Peyer's patch (tissue), 4 donors: ENCODE results near the gene RTF2. TPM values are rescaled to one million over a fixed set of nuclear protein-coding genes. Genes with fewer than 3 reads are reported as not detected.

Experiments used
- DNase-seq, 3 donors: peaks; one replicate each; pipeline ENCODE4 v3.0.0-alpha.2; 2017 to 2019
- H3K27ac ChIP-seq, 4 donors: fragments of 200-600 bp; sonication (generic); one replicate each; pipeline ENCODE4 v1.5.1; 2016 to 2019
- H3K27me3 ChIP-seq, 2 donors: fragments of 200-600 bp; sonication (generic); one replicate each; pipeline ENCODE4 v1.5.1; 2019
- H3K36me3 ChIP-seq, 3 donors: fragments of 200-600 bp; sonication (generic); one replicate each; pipeline ENCODE4 v1.5.1; 2016 to 2019
- H3K4me1 ChIP-seq, 4 donors: fragments of 200-600 bp; sonication (generic); one replicate each; pipeline ENCODE4 v1.5.1; 2016 to 2019
- H3K4me3 ChIP-seq, 4 donors: fragments of 200-600 bp; sonication (generic); 1 replicate in 3 of 4; 2 replicates in 1 of 4; pipeline ENCODE4 v1.5.1; 2016 to 2019; ENCODE audit warnings: mild to moderate bottlenecking in 1 of 4
- H3K9me3 ChIP-seq, 4 donors: fragments of 200-600 bp; sonication (generic); one replicate each; pipeline ENCODE4 v1.5.1; 2016 to 2019; ENCODE audit warnings: mild to moderate bottlenecking in 1 of 4
- POLR2A ChIP-seq, 2 donors: fragments of 450-650 bp; IDR thresholded peaks; one replicate each; pipeline ENCODE4 v1.5.1; 2017; ENCODE audit warnings: antibody characterized with exemption in 2 of 2, mild to moderate bottlenecking in 2 of 2, moderate library complexity in 2 of 2
- total RNA-seq, 4 donors: library from RNA; depleted of rRNA; stranded (reverse); fragments of >200 nt; gene quantifications; one replicate each; pipeline ENCODE4 v1.1.0, GENCODE V29; 2016
- TF ChIP-seq, protein P1 (sequence below), 6 experiments: fragments of 450-650 bp in 4 of 6; fragments of 200-600 bp in 2 of 6; sonication (generic) in 1 of 6; IDR thresholded peaks; one replicate each; pipeline ENCODE4 v1.5.1; 2017 to 2019; ENCODE audit warnings: antibody characterized with exemption in 6 of 6, mild to moderate bottlenecking in 3 of 6, moderate library complexity in 1 of 6

The RTF2 gene
- total RNA-seq, 4 donors from 2014 or later: 36.3 to 53.8 (median 48.4) TPM

DNA sequence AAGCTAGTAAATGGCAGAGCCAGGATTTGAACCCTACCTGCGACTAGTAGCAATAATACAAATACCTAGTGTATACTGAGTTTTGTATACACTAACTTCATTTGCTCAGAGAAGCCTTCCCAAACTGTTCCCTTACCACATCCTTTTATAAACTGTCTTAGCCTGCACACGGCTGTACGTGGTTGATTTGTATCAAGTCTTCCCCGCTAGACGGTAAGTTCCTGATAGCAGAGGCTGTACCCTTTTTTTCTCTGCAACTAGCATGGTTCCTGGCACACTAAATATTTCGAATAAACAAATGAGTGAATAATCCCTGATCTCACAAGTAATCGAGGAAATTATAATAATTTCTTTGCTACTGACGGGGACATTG is 636 bp downstream of the RTF2 start:
- Histone ChIP-seq H3K4me3 (peak overlapping the region; percentile 60 to 76 (median 74)), H3K9me3 (no peaks in the 10 kb centered on the region), H3K36me3 (peaks cover 0 to 15% (median 0%) of the 10 kb centered on the region in 3 donors), H3K4me1 (peaks cover 0 to 12% (median 5%) of the 10 kb centered on the region in 4 donors), H3K27ac (peak overlapping the region; percentile 80 to 88 (median 84)), H3K27me3 (no peaks in the 10 kb centered on the region)
- TF ChIP-seq, protein P1, sequence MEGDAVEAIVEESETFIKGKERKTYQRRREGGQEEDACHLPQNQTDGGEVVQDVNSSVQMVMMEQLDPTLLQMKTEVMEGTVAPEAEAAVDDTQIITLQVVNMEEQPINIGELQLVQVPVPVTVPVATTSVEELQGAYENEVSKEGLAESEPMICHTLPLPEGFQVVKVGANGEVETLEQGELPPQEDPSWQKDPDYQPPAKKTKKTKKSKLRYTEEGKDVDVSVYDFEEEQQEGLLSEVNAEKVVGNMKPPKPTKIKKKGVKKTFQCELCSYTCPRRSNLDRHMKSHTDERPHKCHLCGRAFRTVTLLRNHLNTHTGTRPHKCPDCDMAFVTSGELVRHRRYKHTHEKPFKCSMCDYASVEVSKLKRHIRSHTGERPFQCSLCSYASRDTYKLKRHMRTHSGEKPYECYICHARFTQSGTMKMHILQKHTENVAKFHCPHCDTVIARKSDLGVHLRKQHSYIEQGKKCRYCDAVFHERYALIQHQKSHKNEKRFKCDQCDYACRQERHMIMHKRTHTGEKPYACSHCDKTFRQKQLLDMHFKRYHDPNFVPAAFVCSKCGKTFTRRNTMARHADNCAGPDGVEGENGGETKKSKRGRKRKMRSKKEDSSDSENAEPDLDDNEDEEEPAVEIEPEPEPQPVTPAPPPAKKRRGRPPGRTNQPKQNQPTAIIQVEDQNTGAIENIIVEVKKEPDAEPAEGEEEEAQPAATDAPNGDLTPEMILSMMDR (IDR thresholded peaks at IDR 0.05): no peak
- TF ChIP-seq POLR2A (IDR thresholded peaks at IDR 0.05): no peak
- DNase-seq: no peak

DNA sequence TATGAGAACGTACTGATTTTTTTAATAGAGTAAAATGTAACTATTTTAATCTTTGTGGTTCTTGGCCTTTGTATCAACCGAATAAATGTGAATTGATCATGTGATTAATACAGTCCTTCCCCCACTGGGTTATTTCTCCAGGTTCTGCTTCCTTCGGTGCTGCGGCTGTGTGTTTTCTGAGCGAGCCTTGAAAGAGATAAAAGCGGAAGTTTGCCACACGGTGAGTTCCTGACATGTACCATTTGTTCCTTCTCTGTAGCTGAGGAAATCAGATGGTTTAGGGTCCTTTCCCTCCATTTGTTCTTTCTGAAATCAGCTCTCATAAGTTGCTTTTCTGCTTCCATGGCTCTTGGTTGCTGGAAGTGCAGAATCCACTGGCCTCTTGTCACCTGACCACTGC is 15.5 kb downstream of the RTF2 start:
- Histone ChIP-seq H3K4me1 (no peaks in the 10 kb centered on the region), H3K27me3 (no peaks in the 10 kb centered on the region), H3K27ac (no peak overlapping the region), H3K36me3 (peaks cover 0 to 90% (median 3%) of the 10 kb centered on the region in 3 donors), H3K4me3 (no peak overlapping the region), H3K9me3 (no peaks in the 10 kb centered on the region)
- DNase-seq: peak in 1 of 3 donors; percentile 23
- TF ChIP-seq, protein P1 (IDR thresholded peaks at IDR 0.05): no peak
- no peak for TF ChIP-seq POLR2A (IDR thresholded peaks at IDR 0.05)

DNA sequence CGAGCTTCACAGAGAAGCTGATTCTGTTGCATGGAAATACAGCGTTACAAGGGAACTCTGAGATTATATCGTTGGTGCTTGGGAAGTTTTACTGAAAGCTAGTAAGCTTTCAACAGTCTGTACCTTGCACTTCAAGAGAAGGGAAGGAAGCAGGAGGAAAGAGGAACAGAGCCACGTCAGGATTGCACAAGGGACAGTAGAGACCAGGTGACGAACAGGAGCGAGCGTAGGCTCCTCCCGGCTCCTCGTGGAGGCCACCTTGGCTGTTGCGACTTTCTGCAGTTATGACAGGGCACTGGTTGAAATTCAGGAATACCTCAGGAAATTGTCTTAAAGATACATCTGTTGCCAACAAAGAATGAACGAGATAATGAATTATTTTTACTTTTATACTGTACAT is 18.8 kb downstream of the RTF2 start:
- no peak overlapping the region for H3K27ac ChIP-seq
- H3K36me3 ChIP-seq: peaks cover 0 to 88% (median 3%) of the 10 kb centered on the region in 3 donors
- H3K4me3 ChIP-seq: no peak overlapping the region
- H3K9me3 ChIP-seq: no peaks in the 10 kb centered on the region
- no peaks in the 10 kb centered on the region for H3K27me3 ChIP-seq
- TF ChIP-seq POLR2A (IDR thresholded peaks at IDR 0.05): no peak
- TF ChIP-seq, protein P1 (IDR thresholded peaks at IDR 0.05): no peak
- H3K4me1 ChIP-seq: no peaks in the 10 kb centered on the region
- no peak for DNase-seq

DNA sequence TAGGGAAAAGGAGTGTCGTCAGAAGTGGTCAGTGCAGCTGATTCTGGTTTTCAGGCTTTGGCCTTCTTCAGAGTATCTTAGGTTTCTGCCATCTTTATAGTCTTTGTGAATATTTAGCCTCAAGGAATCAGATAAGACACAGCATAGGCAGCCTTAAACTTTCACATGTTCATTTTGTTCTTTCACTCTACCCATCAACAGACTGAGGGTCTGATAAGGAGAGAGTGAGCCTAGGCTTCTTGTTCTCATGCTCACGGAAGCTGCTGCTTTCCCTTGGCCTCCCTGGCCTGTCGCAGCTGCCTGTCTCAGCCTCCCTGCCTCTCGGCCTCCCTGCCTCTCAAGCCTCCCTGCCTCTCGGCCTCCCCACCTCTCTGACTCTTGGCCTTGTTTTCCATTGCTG is 20.1 kb downstream of the RTF2 start:
- Histone ChIP-seq H3K27me3 (no peaks in the 10 kb centered on the region), H3K4me1 (no peaks in the 10 kb centered on the region), H3K4me3 (no peak overlapping the region), H3K36me3 (peaks cover 0 to 91% (median 3%) of the 10 kb centered on the region in 3 donors), H3K27ac (no peak overlapping the region), H3K9me3 (no peaks in the 10 kb centered on the region)
- no peak for DNase-seq
- no peak for TF ChIP-seq POLR2A (IDR thresholded peaks at IDR 0.05)
- TF ChIP-seq, protein P1 (IDR thresholded peaks at IDR 0.05): no peak

DNA sequence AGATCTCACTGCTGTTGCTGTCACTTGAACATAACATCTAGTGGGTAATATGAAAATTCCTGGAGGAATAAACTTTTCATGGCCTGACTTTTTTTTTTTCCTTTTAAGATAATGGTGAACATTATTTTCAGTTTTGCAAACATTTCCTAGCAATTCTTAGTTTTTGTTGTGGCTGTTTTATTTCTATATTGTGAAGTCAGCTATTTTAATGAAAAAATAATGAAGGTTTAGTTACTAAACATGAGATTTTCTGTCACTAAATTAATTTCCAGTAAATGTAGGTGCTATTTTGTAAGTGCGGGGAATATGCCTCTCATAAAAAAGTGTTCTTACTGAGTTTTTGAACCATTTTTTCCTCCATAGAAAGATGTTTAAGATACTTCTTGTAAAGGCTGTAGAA is 32.7 kb downstream of the RTF2 start:
- H3K36me3 ChIP-seq: peaks cover 0 to 23% (median 2%) of the 10 kb centered on the region in 3 donors
- no peaks in the 10 kb centered on the region for H3K4me1 ChIP-seq
- no peaks in the 10 kb centered on the region for H3K9me3 ChIP-seq
- no peak overlapping the region for H3K27ac ChIP-seq
- DNase-seq: no peak
- no peak overlapping the region for H3K4me3 ChIP-seq
- TF ChIP-seq, protein P1 (IDR thresholded peaks at IDR 0.05): no peak
- TF ChIP-seq POLR2A (IDR thresholded peaks at IDR 0.05): no peak
- H3K27me3 ChIP-seq: no peaks in the 10 kb centered on the region

DNA sequence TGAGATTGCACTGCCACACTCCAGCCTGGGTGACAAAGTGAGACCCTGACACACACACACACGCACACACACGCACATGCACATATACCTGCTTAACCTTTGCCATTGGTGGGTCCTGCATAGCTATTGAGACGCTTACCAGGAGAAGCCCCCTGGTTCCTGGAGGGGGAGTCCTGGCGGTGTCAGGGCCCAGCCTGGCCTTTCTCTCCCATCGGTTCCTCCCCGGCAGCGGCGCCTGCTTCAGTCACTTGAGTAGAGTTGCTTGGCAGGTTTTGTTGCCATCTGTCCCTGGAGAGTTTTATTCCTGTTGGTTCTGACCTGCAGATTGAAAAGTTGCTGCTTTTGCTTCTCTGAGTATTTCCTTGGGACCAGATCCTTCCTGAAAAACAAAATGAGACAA is 35.5 kb downstream of the RTF2 start:
- H3K9me3 ChIP-seq: no peaks in the 10 kb centered on the region
- DNase-seq: no peak
- TF ChIP-seq, protein P1 (IDR thresholded peaks at IDR 0.05): no peak
- TF ChIP-seq POLR2A (IDR thresholded peaks at IDR 0.05): no peak
- no peak overlapping the region for H3K27ac ChIP-seq
- H3K4me1 ChIP-seq: no peaks in the 10 kb centered on the region
- H3K27me3 ChIP-seq: no peaks in the 10 kb centered on the region
- H3K4me3 ChIP-seq: no peak overlapping the region
- H3K36me3 ChIP-seq: peaks cover 0 to 14% (median 2%) of the 10 kb centered on the region in 3 donors
